Spinal cord (tissue), 10 donors: Measurements from ENCODE around the gene PRDM16. TPM values are rescaled to one million over a fixed set of nuclear protein-coding genes. Genes with fewer than 3 reads are reported as not detected.

Experiments
- DNase-seq, 6 donors: peaks; one replicate each; pipeline versions ENCODE4 v3.0.0 to v3.0.0-alpha.2; 2013 to 2015; ENCODE audit warnings: low spot score in 6 of 6, low read depth in 4 of 6
- H3K27ac ChIP-seq: one replicate; pipeline ENCODE4 v1.5.1; 2013; ENCODE audit warnings: low read depth, low read length, control low read depth
- H3K27me3 ChIP-seq: one replicate; pipeline ENCODE4 v1.6.1; 2013; ENCODE audit warnings: low read length; ENCODE audit not compliant: control insufficient read depth, insufficient read depth
- H3K36me3 ChIP-seq: one replicate; pipeline ENCODE4 v1.6.1; 2013; ENCODE audit warnings: low read length; ENCODE audit not compliant: control insufficient read depth, insufficient read depth
- H3K4me1 ChIP-seq: one replicate; pipeline ENCODE4 v1.6.1; 2013; ENCODE audit warnings: low read length; ENCODE audit not compliant: control insufficient read depth, insufficient read depth
- H3K4me3 ChIP-seq: one replicate; pipeline ENCODE4 v1.5.1; 2013; ENCODE audit warnings: low read depth, low read length, control low read depth
- H3K9me3 ChIP-seq: one replicate; pipeline ENCODE4 v1.6.1; 2013; ENCODE audit warnings: low read length; ENCODE audit not compliant: control insufficient read depth, insufficient read depth
- WGBS: methylation state at CpG from one replicate; pipeline ENCODE4 v1.1.5; 2013; ENCODE audit warnings: missing lambda C conversion rate; ENCODE audit not compliant: insufficient coverage; 5-methylcytosine and 5-hydroxymethylcytosine counted together
- polyA plus RNA-seq, 2 donors: library from polyadenylated mRNA; unstranded; fragments of 120-200 nt; gene quantifications; one replicate each; pipeline ENCODE4 v1.2.1, GENCODE V29; 2013; ENCODE audit not compliant: insufficient read length in 2 of 2
- total RNA-seq, 2 donors: library from RNA; depleted of rRNA in 1 of 2; stranded (reverse); fragments of 120-200 nt in 1 of 2; fragments of >200 nt in 1 of 2; gene quantifications; one replicate each; pipeline versions ENCODE4 v1.2.3 to v1.2.4, GENCODE V29; 2013 to 2014
- donor health status: healthy.

The PRDM16 gene
- total and polyA plus RNA-seq, 4 donors = 6.1 to 8.3 (median 7.3) TPM

DNA sequence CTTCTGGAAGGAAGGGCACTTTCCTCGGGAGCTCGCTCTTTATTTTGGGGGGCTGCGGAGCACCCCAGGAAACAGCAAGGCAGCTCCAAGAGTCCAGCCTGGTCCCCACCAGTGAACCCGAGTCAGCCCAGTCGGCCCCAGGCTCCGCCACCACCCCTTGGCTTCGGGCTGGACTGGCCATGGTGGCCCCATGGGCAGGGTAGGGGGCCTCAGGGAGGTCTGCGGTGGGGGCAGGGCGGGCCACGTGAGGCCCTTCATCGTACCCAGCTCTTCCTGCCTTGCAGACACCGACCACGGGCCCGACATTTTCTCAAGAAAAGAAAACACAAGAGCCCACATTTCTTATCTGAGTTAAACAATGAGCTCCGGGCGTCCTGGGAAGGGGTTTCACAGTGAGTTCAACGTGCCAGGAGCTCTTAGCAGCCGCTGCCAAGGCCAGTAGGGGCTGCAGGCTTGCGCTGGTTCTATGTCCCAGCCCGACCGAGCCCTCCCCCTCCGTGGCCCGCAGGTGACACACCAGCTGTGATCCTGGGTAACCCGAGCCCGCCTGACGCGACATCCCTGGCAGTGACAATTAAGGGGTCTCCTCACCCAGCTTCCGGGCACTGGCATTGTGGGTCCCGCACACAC, 66.2 kb downstream of the PRDM16 start:
- 54% methylated on average over 29 of the region's 29 CpGs for WGBS
- H3K4me3 ChIP-seq = no peak overlapping the region
- peak overlapping the region; percentile 64 for H3K27ac ChIP-seq
- H3K4me1 ChIP-seq = peaks cover 84% of the 10 kb centered on the region
- no peaks in the 10 kb centered on the region for H3K9me3 ChIP-seq
- no peak for DNase-seq
- peaks cover 23% of the 10 kb centered on the region for H3K27me3 ChIP-seq
- H3K36me3 ChIP-seq = peaks cover 14% of the 10 kb centered on the region

DNA sequence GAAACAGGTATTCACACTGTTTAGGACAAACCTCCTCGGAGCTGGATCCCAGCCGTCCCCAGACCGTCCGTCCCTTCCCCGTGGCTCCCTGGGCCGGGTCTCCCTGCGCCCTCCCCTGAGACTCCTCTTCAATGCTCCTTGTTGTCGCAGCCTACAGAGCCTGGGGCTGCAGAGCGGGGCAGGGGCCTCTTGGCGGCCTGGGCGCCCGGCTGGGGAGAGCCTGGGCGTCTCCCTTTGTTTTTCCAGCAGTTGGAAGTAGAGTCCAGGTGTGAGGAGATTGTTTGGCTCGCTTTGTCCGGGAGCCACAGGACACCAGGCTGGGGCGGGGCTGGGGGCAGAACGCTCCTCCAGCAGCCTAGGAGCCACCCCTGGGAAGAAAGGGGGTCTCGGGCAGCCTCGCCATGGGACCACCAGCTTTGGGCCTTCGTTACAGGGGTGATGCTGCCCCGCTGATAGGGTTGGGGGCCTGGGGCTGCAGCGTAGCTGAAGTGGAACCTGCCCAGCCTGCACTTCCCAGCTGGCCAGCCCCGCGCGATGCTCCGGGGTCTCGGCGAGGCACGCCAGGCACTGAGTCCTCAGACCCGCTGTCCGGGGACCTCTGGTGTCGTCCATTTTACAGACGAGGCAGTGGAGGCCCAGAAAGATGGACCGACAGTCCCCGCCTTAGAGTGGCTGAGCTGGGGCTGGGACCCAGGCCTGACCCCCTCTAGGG, 66.9 kb downstream of the PRDM16 start:
- peaks cover 86% of the 10 kb centered on the region for H3K4me1 ChIP-seq
- WGBS = 80% methylated on average over 34 of the region's 35 CpGs
- H3K27ac ChIP-seq = no peak overlapping the region
- peaks cover 30% of the 10 kb centered on the region for H3K27me3 ChIP-seq
- H3K4me3 ChIP-seq = no peak overlapping the region
- no peaks in the 10 kb centered on the region for H3K9me3 ChIP-seq
- H3K36me3 ChIP-seq = peaks cover 16% of the 10 kb centered on the region
- no peak for DNase-seq

DNA sequence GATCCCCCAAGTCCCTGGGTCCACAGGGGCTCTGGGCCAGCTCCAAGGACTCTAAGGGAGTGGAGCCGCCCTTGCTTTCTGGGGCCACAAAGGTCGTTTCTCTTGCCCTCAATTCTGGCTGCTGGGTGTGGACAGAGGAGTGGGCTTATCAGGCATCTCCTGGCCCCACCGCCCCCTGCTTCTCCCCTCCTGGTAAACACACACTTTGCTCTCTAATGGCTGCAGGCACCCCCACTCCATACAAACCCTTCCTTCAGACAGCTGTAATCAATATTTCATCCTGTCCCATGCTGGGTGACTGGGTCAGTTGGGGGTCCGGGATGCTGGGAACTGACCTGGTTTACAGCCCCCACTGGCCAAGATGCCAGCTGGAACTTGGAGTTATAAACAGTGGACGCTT, 67.5 kb downstream of the PRDM16 start:
- Histone ChIP-seq H3K27me3 (peaks cover 30% of the 10 kb centered on the region), H3K36me3 (peaks cover 20% of the 10 kb centered on the region), H3K9me3 (no peaks in the 10 kb centered on the region), H3K4me1 (peaks cover 88% of the 10 kb centered on the region), H3K27ac (no peak overlapping the region), H3K4me3 (no peak overlapping the region)
- WGBS = 46% methylated on average over 4 of the region's 5 CpGs
- DNase-seq = no peak

DNA sequence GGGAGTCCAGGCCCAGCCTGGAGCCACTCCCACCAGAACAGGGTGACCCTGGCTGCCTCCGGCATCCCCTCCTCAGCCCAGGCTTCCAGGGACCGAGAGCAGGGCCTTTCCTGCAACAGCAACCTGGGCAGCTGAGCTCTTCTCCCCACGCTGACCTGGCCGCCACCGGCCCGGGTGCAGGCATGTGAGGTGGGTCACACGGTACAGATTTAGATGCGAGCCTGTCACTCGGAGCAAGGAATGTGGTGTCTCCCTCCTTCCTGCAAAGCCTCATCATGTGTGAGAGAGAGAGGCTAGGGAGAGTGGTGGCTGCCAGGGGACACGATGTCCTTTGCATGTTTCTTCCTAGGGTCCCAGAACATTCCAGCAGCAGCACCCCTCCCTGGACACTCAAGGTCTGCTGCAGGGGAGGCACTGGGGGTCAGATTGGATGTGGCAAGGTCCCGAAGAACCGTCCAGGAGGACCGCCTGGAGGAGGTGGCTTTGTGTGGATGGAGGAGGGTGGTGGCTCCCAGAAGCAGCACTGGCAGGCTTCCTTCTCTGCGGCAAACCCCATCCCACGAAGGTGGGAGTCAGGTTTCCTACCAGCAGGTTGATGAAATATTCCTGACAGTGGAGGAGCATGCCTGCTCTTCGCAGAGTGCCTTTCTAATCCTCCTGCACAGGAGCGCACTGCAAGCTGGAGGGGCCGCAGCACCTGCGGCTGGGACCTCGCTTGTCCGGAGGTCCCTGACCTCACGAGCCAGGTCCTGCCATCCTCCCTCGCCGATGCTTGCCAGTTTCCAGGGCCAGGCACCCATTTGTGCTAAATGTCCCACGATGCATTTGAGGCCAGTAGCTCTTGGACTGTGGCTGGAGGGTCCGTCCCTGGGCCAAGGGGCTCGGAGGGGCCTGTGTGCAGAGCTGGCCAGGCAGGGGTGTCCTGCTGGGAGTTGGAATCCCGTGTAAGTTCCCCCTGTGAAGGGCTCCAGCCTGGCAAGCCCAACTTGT, 68.4 kb downstream of the PRDM16 start:
- H3K4me1 ChIP-seq = peaks cover 94% of the 10 kb centered on the region
- peaks cover 30% of the 10 kb centered on the region for H3K27me3 ChIP-seq
- 84% methylated on average over 19 of the region's 28 CpGs for WGBS
- no peak overlapping the region for H3K4me3 ChIP-seq
- H3K9me3 ChIP-seq = no peaks in the 10 kb centered on the region
- no peak for DNase-seq
- no peak overlapping the region for H3K27ac ChIP-seq
- peaks cover 26% of the 10 kb centered on the region for H3K36me3 ChIP-seq

DNA sequence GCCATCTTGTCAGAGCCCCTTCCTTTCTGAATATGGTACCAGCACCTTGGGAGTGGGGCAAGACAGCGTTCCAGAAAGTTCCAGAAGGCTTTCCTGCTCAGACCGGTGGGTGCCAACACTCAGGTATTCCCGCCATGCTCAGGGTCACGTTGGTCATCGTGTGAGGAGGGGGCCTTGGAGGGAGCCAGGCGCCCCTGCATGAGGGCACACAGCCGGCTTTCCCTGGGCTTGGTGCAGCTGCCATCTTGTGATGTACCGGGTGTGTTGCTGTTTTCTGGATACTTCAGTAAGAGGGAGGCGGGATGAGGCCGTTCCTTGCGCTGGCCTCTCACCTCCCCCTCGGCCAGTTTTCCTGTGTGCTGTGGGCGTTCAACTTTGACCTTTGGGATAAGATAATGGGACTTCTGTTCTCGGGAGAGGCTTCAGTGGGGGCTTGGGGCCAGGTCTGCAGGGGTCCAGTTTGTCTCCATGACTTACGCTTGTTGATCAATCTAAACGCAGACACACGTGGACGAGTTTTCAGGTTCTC, 69.7 kb downstream of the PRDM16 start:
- 77% methylated on average over 17 of the region's 18 CpGs for WGBS
- Histone ChIP-seq H3K9me3 (no peaks in the 10 kb centered on the region), H3K36me3 (peaks cover 28% of the 10 kb centered on the region), H3K4me1 (peaks cover 95% of the 10 kb centered on the region), H3K27ac (no peak overlapping the region), H3K4me3 (no peak overlapping the region), H3K27me3 (peaks cover 30% of the 10 kb centered on the region)
- DNase-seq = no peak

DNA sequence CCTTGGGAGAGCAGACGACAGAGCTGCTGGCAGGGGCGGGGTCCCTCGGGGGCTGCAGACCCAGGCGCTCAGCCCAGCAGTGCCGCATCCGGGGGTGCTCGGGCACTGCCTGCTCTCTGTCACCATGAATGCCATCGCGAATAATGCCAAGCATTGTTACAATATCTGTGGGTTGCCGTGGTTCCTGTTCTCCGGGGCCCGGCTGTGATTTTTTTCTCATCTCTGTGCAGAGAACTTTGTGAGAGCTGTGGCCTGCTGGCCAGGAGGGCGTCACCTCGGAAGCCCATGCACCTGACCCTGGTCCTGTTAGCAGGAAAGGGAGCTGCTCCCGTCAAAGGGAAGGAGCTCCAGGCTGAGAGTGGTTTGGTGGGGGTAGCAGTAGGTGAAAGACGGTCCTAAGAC, 70.4 kb downstream of the PRDM16 start:
- WGBS = 14% methylated on average over 13 of the region's 16 CpGs
- peaks cover 87% of the 10 kb centered on the region for H3K4me1 ChIP-seq
- peaks cover 28% of the 10 kb centered on the region for H3K36me3 ChIP-seq
- H3K27me3 ChIP-seq = peaks cover 30% of the 10 kb centered on the region
- DNase-seq = peak in 1 of 6 donors; percentile 53
- H3K27ac ChIP-seq = peak overlapping the region; percentile 61
- H3K9me3 ChIP-seq = no peaks in the 10 kb centered on the region
- H3K4me3 ChIP-seq = peak overlapping the region; percentile 12

DNA sequence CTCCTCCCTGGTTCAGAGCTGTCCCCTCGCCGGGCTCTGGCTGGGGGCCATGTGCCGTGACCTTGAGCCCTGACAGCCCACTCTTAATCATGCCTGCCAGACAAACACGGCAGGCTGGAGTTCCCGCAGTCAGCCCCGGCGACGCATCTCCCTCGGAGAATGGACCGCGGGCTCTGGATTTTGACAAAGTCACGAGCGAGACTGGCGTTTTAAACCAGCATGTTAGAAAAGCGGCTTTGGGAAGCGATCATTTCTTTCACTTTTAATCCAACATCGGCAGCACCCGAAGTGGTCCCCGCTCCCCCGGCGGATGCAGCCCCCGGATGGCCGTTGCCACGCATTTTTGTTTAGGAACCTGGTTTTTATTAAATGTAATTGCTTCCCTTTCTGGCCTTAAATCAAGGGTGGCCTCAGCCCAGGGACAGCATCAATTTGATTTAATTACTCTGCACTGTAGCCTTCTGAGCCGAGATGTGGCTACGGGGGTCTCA, 70.9 kb downstream of the PRDM16 start:
- Histone ChIP-seq H3K4me3 (peak overlapping the region; percentile 12), H3K36me3 (peaks cover 30% of the 10 kb centered on the region), H3K27me3 (peaks cover 28% of the 10 kb centered on the region), H3K9me3 (no peaks in the 10 kb centered on the region), H3K4me1 (peaks cover 83% of the 10 kb centered on the region), H3K27ac (peak overlapping the region; percentile 61)
- peak in 1 of 6 donors; percentile 61 for DNase-seq
- WGBS = 20% methylated on average over 22 of the region's 26 CpGs

DNA sequence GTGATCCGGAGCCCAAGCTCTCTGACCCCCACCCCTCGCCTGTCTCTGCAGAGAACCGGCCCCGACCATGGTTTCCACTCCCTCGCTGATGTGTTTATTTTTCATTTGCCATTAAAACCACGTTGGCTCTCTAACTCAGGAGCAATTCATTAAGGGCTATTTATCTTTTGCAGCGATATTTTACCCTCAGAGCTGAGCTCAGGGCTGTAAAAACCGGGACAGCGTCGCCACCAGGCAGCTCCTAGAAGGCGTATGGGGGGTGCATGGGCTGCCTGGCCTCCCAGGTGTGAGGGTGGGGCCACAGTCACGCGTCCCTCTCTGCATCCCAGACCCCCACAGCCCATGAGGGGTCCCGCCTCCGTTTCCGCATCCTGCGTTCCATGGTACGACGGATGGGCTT, 71.4 kb downstream of the PRDM16 start:
- Histone ChIP-seq H3K27me3 (peaks cover 23% of the 10 kb centered on the region), H3K27ac (no peak overlapping the region), H3K4me1 (peaks cover 83% of the 10 kb centered on the region), H3K36me3 (peaks cover 31% of the 10 kb centered on the region), H3K4me3 (no peak overlapping the region), H3K9me3 (no peaks in the 10 kb centered on the region)
- DNase-seq = peak in 1 of 6 donors; percentile 47
- 60% methylated on average over 16 of the region's 19 CpGs for WGBS

DNA sequence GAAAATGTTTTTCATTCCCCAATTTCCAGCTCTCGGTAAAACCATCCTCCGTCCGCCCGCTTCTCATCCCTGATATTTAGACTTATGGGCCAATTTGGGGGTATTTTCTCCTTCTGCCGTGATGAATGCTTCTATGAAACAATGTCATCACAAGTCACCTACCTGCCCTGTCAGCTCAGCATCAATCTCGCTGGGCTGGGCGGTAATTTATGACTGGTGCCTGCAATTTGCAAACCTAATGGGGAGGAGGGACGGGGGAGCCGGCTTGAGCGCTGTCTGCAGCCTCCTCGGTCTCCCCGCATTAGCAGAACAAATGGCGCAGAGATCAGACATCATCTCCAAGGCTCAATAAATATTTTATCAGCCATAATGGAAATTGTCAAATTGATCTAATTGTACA, 72.1 kb downstream of the PRDM16 start:
- H3K4me1 ChIP-seq = peaks cover 82% of the 10 kb centered on the region
- DNase-seq = peak in 1 of 6 donors; percentile 51
- no peaks in the 10 kb centered on the region for H3K9me3 ChIP-seq
- 80% methylated on average over 3 of the region's 13 CpGs for WGBS
- no peak overlapping the region for H3K4me3 ChIP-seq
- H3K27ac ChIP-seq = no peak overlapping the region
- H3K27me3 ChIP-seq = peaks cover 21% of the 10 kb centered on the region
- H3K36me3 ChIP-seq = peaks cover 31% of the 10 kb centered on the region
